Endodermal cell (in vitro differentiated cells): ENCODE measurements around the gene MLH3. TPM values are rescaled to one million over a fixed set of nuclear protein-coding genes. Genes with fewer than 3 reads are reported as not detected.

Experiments
- DNase-seq: peaks from one replicate; pipeline ENCODE4 v3.0.0-alpha.2; 2017
- H3K27ac ChIP-seq: 2 replicates; pipeline ENCODE4 v1.5.1; 2013; ENCODE audit warnings: mild to moderate bottlenecking, low read depth, low read length, moderate library complexity
- H3K27me3 ChIP-seq: 2 replicates; pipeline ENCODE4 v1.6.1; 2013; ENCODE audit warnings: mild to moderate bottlenecking, low read length, moderate library complexity; ENCODE audit not compliant: insufficient read depth, control insufficient read depth, poor library complexity, severe bottlenecking
- H3K36me3 ChIP-seq: 2 replicates; pipeline ENCODE4 v1.7.0; 2013; ENCODE audit warnings: mild to moderate bottlenecking, low read length, moderate library complexity; ENCODE audit not compliant: control insufficient read depth, insufficient read depth
- H3K4me1 ChIP-seq: one replicate; pipeline ENCODE4 v1.7.0; 2013; ENCODE audit warnings: low read length; ENCODE audit not compliant: control insufficient read depth, insufficient read depth
- H3K4me3 ChIP-seq: 2 replicates; pipeline ENCODE4 v1.5.1; 2013; ENCODE audit warnings: mild to moderate bottlenecking, low read length, moderate library complexity
- H3K9ac ChIP-seq: 2 replicates; pipeline ENCODE4 v1.6.1; 2013; ENCODE audit warnings: mild to moderate bottlenecking, low read length, moderate library complexity; ENCODE audit not compliant: poor library complexity, severe bottlenecking; ENCODE audit errors: extremely low read depth
- H3K9me3 ChIP-seq: 2 replicates; pipeline ENCODE4 v1.6.1; 2013; ENCODE audit warnings: mild to moderate bottlenecking, low read length, moderate library complexity; ENCODE audit not compliant: control insufficient read depth
- H3K27ac Mint-ChIP-seq: 2 replicates; pipeline ENCODE4 v1.8.0; 2020; ENCODE audit warnings: mixed read lengths
- H3K27me3 Mint-ChIP-seq: 2 replicates; pipeline ENCODE4 v1.8.0; 2021; ENCODE audit warnings: mild to moderate bottlenecking, mixed read lengths; ENCODE audit not compliant: insufficient read depth
- H3K36me3 Mint-ChIP-seq: 2 replicates; pipeline ENCODE4 v1.8.0; 2020; ENCODE audit warnings: low read depth, mixed read lengths
- H3K4me1 Mint-ChIP-seq: 2 replicates; pipeline ENCODE4 v1.8.0; 2020; ENCODE audit warnings: mixed read lengths
- H3K4me3 Mint-ChIP-seq: 2 replicates; pipeline ENCODE4 v1.8.0; 2020; ENCODE audit warnings: mild to moderate bottlenecking, moderate library complexity, mixed read lengths
- H3K9me3 Mint-ChIP-seq: 2 replicates; pipeline ENCODE4 v1.8.0; 2020; ENCODE audit warnings: mild to moderate bottlenecking, mixed read lengths
- CTCF ChIP-seq: fragments of 200-600 bp; sonication (generic); conservative IDR thresholded peaks from 2 replicates; pipeline ENCODE4 v1.5.0; 2021; ENCODE audit warnings: antibody characterized with exemption, mild to moderate bottlenecking
- WGBS, 2 experiments: methylation state at CpG; one replicate each; pipeline versions ENCODE4 v1.1.5 to v1.1.7; 2013; ENCODE audit warnings: missing lambda C conversion rate in 2 of 2, mixed read lengths in 1 of 2; ENCODE audit not compliant: insufficient coverage in 1 of 2, insufficient read length in 1 of 2; 5-methylcytosine and 5-hydroxymethylcytosine counted together
- total RNA-seq, 2 donors: library from RNA; stranded (reverse); fragmentation: NEBNext Ultra II Directional in 1 of 2; extraction: Animal tissue kit (Norgen Biotek cat#: 25700) in 1 of 2; gene quantifications; 2 replicates in 1 of 2; 3 replicates in 1 of 2; pipeline ENCODE4 v1.2.1, GENCODE V29; 2021

Gene MLH3
- total RNA-seq, 2 donors from 2014 or later = 18.7 to 34.6 TPM

GRCh38 chr14:74976264-74977113 lies 74.8 kb downstream of the MLH3 start:
- Histone ChIP-seq H3K4me1 (peaks cover 25% of the 10 kb centered on the region), H3K4me3 (no peak overlapping the region), H3K9ac (no peak overlapping the region), H3K9me3 (no peaks in the 10 kb centered on the region), H3K27ac (no peak overlapping the region), H3K27me3 (no peaks in the 10 kb centered on the region), H3K36me3 (no peaks in the 10 kb centered on the region)
- no peaks in the 10 kb centered on the region for H3K9me3 Mint-ChIP-seq
- no peak overlapping the region for H3K4me3 Mint-ChIP-seq
- peaks cover 2% of the 10 kb centered on the region for H3K27me3 Mint-ChIP-seq
- DNase-seq = no peak
- peaks cover 32% of the 10 kb centered on the region for H3K4me1 Mint-ChIP-seq
- WGBS, 2 experiments = 92 to 93% methylated on average over 7 to 11 of the region's 11 CpGs
- H3K36me3 Mint-ChIP-seq = no peaks in the 10 kb centered on the region
- TF ChIP-seq CTCF = no peak
- H3K27ac Mint-ChIP-seq = no peak overlapping the region

- Mint-ChIP-seq H3K27ac (no peak overlapping the region), H3K9me3 (no peaks in the 10 kb centered on the region), H3K27me3 (peaks cover 2% of the 10 kb centered on the region), H3K4me3 (no peak overlapping the region), H3K36me3 (no peaks in the 10 kb centered on the region), H3K4me1 (peaks cover 23% of the 10 kb centered on the region)
- Histone ChIP-seq H3K36me3 (no peaks in the 10 kb centered on the region), H3K4me1 (peaks cover 17% of the 10 kb centered on the region), H3K9me3 (no peaks in the 10 kb centered on the region), H3K9ac (no peak overlapping the region), H3K27ac (no peak overlapping the region), H3K27me3 (no peaks in the 10 kb centered on the region), H3K4me3 (no peak overlapping the region)
- no peak for TF ChIP-seq CTCF
- DNase-seq = no peak
- WGBS, 2 experiments = 84% methylated on average over 8 to 11 of the region's 12 CpGs
Observed at GRCh38 chr14:74975059-74975810, 76.0 kb downstream of the MLH3 start.

GRCh38 chr14:74974364-74975058 lies 76.8 kb downstream of the MLH3 start:
- peaks cover 12% of the 10 kb centered on the region for H3K4me1 ChIP-seq

More at GRCh38 chr14:74974364-74975058, 76.8 kb downstream of the MLH3 start:
- Histone ChIP-seq H3K27ac (no peak overlapping the region), H3K36me3 (no peaks in the 10 kb centered on the region), H3K27me3 (no peaks in the 10 kb centered on the region), H3K9me3 (no peaks in the 10 kb centered on the region), H3K4me3 (no peak overlapping the region), H3K9ac (no peak overlapping the region)
- peaks cover 2% of the 10 kb centered on the region for H3K27me3 Mint-ChIP-seq
- WGBS, 2 experiments = 51 to 84% methylated on average over 8 to 15 of the region's 15 CpGs
- peaks cover 17% of the 10 kb centered on the region for H3K4me1 Mint-ChIP-seq
- no peaks in the 10 kb centered on the region for H3K36me3 Mint-ChIP-seq
- H3K27ac Mint-ChIP-seq = peak overlapping the region; percentile 12
- no peaks in the 10 kb centered on the region for H3K9me3 Mint-ChIP-seq
- TF ChIP-seq CTCF = no peak
- DNase-seq = peak; percentile 75
- H3K4me3 Mint-ChIP-seq = no peak overlapping the region
